Right renal cortex interstitium (tissue), 3 donors: Measurements from ENCODE around the gene DPF3. TPM values are rescaled to one million over a fixed set of nuclear protein-coding genes. Genes with fewer than 3 reads are reported as not detected.

ENCODE experiments used
- DNase-seq, 3 donors: peaks; one replicate each; pipeline ENCODE4 v3.0.0-alpha.2; 2013; ENCODE audit warnings: low read depth in 3 of 3, low spot score in 2 of 3
- polyA plus RNA-seq, 3 donors: library from polyadenylated mRNA; unstranded; fragments of 120-200 nt; gene quantifications; one replicate each; pipeline ENCODE4 v1.2.1, GENCODE V29; 2013; ENCODE audit not compliant: insufficient read length in 3 of 3

The DPF3 gene
- polyA plus RNA-seq, 3 donors: 4.4 to 5.8 (median 4.7) TPM

- DNase-seq: no peak
Observed at GRCh38 chr14:72608391-72609204, 285.3 kb downstream of the DPF3 start.

- no peak for DNase-seq
Observed at GRCh38 chr14:72607386-72608130, 286.3 kb downstream of the DPF3 start.

GRCh38 chr14:72606879-72607278 is 287.0 kb downstream of the DPF3 start:
- DNase-seq: no peak

DNA sequence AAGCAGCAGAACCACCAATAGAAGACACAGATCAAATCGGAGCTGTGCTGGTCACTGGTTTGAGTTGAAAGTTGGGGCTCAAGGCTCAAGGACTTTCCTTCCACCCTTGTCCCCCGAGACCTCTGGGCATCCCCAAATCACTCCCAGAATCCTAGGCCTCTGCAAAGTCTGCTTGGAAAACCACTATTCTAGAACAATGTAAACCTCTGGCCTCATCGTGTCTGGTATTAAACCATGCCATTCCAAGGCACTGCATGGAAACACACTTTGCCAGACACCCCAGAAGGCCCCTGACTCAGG is 288.0 kb downstream of the DPF3 start:
- DNase-seq: no peak

DNA sequence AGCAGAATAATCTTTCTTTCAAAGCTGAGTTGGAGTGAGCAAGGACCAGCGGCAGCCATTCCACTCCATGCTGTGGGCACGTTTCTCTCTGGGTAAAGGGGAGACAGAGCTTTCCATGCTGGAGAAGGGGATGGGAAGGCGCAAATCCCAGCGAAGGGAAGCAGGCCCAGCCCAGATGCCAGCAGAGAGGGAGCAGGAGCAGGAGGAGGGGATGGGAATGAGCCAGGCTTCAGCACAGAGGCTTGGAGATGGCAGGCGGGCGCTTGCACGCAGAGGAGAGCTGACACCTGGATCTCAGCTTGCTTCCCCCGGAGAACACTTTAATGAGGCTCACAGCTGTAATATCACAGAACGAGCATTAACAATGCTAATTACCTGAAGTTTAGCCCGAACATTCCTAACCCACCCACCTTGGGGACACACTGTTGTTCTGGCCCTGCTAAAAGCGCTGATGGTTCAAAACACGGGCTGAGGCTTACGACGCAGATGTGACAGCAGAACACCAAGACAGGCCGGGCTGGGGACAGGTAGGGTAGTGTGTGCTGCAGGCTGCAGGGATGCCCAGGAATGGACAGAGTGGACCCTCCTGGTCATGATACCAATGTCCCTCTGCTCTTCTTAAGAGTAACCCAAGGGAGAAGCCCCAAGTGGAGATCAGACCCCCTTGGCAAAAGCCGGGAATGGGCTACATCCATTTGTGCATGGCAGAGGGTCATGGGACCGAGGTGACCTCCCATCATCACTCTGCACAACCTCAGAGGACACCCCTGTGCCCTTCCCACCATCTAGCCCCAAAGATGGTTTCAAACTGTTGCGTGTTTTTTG is 288.6 kb downstream of the DPF3 start:
- DNase-seq: no peak

- no peak for DNase-seq
Observed at GRCh38 chr14:72604133-72604532, 289.8 kb downstream of the DPF3 start.

- no peak for DNase-seq
Observed at GRCh38 chr14:72603639-72604038, 290.3 kb downstream of the DPF3 start.

DNA sequence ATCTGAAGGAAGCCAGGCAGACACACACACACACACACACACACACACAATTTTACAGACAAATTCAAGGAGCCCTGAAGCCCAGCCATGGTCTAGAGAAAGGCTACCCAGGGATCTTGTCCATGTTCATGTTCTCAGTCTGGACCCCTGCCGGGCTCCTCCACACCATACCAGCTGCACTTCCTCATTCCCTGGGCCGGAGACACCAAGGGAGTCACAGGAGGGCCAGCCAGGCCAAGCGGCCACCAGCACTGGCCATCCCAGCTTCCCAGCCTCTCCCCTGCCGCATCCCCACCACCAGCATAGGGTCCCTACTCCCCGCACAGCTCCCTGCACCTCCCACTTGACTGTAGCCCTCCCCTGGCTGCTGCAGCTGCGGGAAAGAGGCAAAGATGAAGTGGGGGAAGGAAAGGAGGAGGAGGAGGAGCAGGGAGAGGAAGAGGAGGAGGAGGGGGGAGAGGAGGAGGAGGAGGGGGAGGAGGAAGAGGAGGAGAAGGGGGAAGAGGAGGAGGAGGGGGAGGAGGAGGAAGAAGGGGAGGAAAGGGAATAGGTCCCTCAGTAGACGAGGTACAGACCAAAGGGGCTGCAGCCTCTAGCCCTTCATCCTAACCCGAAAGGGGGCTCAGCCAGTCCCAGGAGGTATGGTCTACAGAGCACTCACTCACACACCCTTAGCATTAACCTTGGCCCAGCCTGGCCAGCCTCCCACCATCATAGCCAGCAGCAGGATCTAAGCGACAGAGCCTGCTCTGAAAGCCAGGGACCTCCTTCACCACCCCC is 293.2 kb downstream of the DPF3 start:
- no peak for DNase-seq

DNA sequence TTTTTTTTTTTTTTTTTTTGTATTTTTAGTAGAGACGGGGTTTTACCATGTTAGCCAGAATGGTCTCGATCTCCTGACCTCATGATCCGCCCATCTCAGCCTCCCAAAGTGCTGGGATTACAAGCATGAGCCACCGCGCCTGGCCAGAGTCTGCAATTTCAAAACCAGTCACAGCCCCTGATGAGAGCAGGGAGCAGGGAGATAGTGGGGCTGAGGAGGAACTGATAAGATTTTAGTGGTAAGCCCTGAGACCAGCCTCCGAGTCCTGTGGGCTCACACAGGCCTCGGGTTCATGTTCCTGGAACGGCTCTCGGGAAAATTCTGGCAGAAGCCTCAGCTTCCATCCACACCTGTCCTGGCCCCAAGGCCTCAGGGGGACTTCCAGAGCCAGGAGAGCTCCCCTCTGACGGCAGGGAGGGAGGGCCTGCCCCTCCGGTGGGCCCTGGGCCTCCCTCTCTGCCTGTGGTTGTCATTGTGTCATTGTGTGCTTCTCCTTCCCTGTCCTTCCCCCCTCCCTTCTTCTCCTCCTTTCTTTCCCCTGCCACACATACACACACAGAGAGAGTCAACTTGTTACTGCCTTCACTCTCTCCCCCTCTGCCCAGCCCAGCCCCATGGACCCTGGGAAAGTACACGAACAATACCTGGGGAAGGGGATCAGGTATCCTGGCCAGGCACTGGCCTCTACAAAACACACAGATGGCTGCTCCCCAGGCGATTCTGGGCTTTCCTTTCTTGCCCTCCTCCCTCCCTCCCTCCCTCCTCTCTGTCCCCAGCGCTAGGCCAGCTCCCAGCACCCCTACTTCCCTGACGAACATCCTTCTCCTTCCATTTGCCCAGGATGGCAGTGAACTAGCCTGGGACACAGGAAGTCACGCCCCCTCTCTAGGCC is 294.1 kb downstream of the DPF3 start:
- DNase-seq: no peak

DNA sequence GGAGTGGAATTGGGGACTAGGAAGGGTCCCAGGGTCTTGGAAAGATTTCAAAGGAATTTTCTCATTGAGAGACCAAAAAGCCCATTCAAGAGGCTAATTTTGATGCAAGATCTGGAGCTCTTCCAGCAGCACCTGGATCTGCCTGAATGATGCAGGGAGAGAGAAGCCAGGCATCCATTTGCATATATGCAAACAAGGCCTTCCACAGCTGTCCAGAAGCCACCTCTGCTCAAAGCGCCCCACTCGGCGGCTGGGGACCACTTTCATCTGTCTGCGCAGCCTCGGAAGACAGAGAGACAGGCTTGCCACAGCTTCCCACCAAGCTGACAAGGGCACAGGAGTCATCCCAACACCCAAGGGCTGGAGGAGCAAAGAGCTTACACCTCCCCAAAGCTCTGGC is 295.6 kb downstream of the DPF3 start:
- DNase-seq: no peak

DNA sequence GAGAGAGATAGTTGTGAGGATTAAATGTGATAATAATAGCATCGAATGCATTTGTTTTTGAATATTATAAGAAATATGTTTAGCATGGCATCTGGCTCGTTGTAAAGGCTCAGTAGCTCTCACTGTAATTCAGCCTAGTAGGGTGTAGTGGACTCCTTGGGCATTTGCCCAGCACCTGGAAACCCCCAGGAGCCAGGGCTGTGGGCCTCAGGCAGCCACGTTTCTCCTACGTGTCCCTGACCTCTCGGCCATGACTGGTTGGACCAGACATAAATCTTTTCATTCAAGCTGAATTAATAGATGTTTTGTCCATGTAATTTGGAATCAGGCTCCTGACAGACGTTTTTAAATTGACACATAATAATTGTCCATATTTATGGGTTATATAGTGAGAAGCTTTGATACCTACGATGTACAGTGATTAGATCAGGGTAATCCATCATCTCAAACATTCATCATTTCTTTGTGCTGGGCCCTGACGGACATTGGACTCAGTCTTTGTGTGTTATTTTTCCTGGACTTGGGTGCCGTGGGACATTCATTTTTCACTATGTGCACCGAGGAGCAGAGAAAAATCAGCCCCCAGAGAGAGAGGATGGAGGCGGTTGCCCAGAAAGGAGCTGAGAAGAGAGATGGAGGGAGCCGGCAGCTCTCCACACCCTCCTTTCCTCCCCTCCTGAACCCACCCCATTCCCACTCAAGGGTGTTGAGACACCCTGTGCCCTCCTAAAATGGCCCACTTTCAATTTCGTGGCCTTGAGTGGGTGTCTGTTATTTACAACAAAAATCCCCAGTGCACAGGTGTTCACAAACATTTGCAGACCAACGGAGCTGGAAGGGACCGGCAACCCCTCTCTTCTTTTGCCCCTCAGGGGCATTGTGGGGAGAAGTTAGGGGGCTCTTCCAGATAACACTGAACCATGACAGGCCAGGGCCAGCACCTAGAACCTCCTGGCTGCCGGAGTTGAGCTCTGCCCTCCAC is 296.4 kb downstream of the DPF3 start:
- DNase-seq: no peak

DNA sequence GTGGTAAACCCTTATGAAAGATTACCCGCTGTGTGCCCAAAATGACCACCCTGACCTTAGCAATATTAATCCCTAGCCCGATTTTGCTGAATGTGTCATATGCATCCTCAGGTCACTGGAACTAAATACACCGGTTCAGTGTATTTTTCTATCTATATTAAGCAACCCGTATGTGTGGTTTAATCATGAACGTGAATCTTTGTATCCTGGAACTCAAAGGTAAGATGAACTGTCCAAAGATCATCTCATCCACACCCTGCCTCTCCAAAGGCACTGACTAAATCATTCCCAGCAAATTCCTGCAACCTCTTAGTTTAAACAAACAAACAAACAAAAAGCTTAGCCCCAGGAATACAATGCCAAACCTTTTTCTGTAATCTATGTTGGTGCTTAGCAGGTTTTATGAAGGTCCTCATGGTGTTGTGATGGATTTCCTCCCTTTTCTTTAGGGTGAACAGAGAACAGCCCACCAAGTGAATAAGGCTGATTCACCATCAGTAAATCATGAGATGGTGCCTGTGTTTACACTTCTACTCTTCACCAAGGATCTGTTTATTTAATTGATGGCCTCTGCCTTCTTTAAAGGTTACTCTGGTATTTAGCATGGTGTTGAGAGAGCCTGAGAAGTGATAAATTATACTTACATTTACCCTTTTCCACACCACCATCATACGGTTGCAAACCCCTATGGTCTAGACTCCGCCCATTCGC is 298.6 kb downstream of the DPF3 start:
- DNase-seq: no peak

DNA sequence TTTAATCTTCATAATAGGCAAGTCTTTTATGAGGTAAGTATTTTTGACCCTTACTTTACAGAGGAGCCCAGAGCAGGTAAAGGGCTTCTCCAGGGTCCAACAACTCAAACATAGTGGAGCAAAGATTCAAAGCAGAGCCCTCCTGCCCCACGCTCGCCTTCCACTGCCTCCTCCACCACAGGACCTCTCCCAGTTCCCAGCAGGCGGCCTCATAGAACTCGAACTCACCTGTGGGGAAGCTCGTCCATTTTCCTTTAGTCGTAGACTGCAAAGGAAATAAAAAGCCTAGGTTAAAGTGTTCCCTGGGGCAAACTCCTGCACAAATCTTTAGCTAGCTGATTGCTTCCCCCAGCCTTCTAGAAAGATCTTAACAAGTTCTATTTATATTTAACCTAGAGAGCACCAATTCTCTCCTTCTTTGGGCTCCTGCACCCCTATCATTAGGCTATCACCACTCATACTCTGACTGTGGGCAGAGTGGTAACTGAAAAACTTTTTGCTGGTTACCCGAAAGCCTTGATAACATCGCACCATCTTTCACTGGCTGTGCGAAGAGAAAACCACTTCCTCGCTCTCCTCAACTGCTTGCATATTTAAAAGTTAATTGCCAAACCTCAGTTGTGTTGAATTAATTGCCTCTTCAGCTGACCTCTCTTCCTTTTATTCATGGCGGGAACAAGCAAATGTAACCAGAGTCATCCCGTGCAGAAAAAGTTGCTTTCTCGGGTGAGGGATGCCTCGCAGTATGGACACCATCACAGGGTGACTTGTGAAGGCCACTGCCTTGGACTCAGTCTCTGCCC is 299.6 kb downstream of the DPF3 start:
- DNase-seq: no peak

GRCh38 chr14:72591391-72591790 is 302.5 kb downstream of the DPF3 start:
- no peak for DNase-seq

GRCh38 chr14:72590577-72590976 is 303.3 kb downstream of the DPF3 start:
- no peak for DNase-seq

DNA sequence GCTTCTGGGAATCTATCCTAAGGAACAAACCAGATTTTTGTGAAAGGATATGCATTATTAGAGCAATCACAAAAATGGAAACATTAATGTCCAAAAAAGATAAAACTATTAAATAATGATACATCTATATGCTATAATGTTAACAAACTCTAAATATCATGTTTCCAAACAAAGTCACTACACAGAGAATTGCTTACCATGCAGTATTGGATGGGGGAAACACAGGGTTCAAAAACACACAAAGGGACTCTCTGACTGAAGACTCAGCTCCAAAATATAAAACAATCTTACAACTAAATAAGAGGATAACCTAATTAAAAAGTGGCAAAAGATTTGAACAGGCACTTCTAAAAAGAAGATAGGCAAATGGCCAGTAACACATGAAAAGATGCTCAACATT is 304.2 kb downstream of the DPF3 start:
- DNase-seq: no peak

DNA sequence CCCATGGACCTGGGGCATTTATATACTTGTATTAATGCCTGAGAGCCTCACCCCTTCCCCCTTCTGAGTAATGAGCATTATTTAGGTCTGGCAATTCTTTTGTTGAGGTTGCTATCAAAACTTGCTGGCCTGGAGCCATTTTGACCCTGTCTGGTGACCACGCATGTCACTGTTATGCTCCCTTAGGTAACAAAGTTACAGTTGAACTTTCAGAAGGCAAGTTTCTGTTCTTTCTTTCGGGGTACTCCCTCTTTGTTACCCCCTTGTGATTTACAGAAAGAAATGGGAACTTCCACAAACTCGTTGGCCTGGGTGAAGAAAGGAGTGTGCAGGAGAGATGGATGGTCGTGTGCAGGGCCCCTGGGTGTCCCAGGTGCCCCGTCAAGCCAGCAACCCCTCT is 305.4 kb downstream of the DPF3 start:
- DNase-seq: no peak
